ENCODE results near the gene RNU6-8.

Gene RNU6-8

GRCh38 chr14:32202998-32203882 is at the start of gene RNU6-8:
TSS of gene RNU6-8 (minus strand) at chr14:32203269.
- peak; percentile 77 for DNase-seq (ENCODE audit: low read depth)

- DNase-seq (ENCODE audit: low read depth), result peak; percentile 12
These were observed 49.1 kb upstream of the RNU6-8 start for GRCh38 chr14:32252030-32252670.

DNA sequence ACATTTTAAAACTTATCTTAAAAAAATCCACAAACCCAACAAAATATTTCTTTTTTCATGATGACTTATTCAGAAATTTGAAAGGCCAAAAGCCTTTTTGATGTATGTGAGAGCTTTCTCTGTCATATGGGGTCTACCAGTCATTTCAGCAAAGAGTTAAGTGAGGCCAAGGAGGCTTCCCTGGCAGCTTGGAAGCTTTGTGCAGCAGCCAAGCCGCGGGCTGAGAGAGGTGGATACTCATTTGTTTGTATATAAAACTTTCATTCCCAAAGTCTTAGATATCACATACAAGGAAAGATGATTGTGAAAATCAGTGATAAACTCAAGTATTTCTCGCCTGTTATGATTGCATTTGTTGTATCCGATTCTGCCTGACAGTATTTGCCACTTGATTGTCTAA is 48.5 kb upstream of the RNU6-8 start:
- no peak for DNase-seq (ENCODE audit: low read depth)

GRCh38 chr14:32250681-32251080 is 47.6 kb upstream of the RNU6-8 start:
- no peak for DNase-seq (ENCODE audit: low read depth)

- DNase-seq (ENCODE audit: low read depth), result no peak
These were observed 46.7 kb upstream of the RNU6-8 start for GRCh38 chr14:32249780-32250179.

DNA sequence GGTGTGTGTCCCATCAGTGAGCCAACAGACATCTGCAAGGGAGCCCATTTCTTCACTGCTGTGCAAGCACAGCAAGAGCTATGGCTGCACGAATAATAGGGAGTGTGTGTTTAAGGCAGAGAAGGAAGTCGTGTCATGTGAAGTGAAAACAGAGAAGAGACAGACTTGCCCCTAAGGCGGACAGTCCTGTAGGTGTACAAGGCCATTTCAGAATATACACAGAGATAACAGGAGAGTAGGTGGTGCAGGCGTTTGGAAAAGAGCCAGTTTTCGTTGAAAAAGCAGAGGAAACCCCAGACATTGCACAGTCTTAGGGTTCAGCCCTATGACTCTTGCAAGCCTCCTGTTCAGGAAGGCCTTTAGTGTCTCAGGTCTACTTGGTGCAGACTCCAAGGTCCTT is 46.3 kb upstream of the RNU6-8 start:
- no peak for DNase-seq (ENCODE audit: low read depth)

DNA sequence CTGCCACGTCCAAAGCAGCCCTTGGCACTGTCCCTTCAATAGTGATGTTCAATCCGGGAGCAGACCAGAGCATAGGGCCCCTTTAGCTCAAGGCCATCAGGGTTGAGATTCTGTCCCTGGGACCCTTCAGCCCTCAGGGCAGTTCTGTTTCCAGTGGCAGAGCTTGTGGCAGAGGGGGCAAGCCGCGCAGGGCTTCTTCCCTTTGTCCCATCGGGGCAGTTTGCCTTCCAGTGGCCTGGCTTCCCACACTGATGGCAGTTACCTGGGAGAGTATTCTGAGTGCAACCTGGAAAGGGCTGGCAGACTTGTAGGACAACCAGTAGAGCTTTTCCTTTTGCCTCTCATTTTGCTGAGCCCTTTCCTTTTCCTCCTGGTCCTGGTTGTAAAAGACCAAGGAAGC is 43.7 kb upstream of the RNU6-8 start:
- DNase-seq (ENCODE audit: low read depth), result no peak

DNA sequence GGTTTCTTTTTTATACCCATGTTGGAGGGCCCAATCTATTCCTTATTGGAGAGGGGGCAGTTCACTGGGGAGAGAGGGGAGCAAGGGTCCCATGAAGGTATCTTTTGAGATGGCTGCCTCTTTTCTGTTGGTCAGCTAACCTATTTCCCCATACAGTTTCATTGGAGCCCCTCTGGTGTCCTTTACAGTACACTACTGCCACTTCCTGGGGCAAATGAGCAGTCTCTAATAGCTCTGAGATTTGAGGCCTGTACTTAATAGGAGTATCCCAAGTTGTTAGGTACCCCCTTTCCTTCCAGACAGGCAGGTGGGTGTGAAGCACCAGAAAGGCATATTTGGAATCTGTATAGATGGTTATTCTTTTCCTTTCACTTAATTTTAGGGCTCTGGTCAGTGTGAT is 41.3 kb upstream of the RNU6-8 start:
- no peak for DNase-seq (ENCODE audit: low read depth)

DNA sequence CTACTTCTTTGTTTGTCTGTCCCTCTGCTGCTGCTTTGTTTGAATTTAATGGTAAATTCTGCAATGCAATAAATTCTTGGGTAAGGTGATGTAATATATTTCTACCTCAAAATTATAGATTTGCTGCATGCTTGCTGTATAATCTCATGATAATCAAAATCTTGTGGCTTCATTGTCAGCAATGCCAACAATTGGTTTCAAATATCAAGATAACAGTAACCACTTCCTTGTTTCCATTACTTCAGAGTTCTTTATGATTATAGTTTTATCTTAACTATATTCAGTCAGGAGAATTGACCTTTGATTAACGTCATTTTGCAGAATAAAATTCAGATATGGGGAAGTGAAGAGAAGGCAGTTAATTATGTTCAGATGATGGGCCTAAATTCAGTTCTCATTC is 30.2 kb upstream of the RNU6-8 start:
- DNase-seq (ENCODE audit: low read depth), result no peak

DNA sequence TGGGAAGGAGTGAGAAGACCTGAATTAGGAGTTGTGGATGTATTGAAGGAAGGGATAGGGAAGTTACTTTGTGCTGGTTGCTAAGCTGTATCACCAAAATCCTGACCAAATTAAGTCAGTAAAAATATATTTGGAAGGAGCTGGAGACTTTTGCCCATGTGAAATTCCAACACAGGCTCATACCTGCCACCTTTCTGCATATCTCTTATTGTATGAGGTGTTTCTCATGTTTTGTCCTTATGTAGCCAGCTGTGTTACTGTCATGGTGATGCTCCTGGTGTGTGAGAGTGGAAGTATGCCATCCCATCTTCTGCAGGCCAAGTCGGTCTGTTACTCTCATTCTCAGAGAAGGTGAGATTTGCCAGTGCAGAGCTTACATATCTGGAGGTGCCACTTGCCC is 29.4 kb upstream of the RNU6-8 start:
- no peak for DNase-seq (ENCODE audit: low read depth)

GRCh38 chr14:32230695-32231280 is 27.7 kb upstream of the RNU6-8 start:
- no peak for DNase-seq (ENCODE audit: low read depth)

- DNase-seq (ENCODE audit: low read depth), result no peak
These were observed 27.1 kb upstream of the RNU6-8 start for GRCh38 chr14:32230181-32230580.

DNA sequence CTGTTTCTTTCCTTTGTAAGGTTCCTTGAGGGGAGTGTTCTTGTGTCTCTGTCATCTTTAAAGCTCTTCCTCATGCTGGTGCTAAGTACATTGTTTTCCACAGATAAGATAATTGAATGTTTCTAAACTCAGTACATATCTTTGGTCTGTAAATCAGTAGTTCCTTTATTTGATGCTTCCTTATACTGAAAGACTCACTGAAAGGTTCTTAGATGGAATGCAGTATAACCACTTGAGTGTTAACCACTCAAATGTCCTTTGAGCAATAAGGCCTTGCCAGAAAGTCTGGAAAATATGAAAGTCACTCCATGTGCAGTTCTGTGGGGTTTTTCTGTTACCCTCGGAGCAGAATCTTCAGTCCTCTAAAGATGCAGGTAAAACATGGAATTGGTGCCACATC is 23.0 kb upstream of the RNU6-8 start:
- no peak for DNase-seq (ENCODE audit: low read depth)

DNA sequence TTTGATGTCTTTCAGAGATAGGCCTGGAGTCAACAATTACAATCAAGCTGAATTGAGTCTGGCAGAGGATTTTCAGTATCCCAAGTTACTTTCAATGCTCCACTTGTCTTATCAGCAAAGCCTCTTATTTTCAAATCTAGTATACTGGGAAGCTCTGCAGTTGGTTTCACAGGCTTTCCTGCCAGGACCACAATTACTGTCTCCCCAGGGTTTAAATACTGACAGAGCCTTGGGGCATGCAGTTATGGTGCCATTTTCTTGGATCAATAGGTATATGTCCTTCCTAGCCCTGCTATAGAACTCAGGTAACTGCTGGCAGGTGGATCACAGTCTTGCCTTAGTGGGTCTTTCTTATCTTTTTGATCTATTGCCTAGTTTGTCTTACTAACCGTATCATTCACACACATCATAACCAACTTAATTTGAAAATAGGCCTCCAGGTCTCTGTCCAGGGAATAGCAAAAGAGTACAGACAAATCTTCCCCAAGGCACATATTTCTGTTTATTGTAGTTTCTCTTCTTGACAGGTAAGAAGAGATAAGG is 22.4 kb upstream of the RNU6-8 start:
- no peak for DNase-seq (ENCODE audit: low read depth)

DNA sequence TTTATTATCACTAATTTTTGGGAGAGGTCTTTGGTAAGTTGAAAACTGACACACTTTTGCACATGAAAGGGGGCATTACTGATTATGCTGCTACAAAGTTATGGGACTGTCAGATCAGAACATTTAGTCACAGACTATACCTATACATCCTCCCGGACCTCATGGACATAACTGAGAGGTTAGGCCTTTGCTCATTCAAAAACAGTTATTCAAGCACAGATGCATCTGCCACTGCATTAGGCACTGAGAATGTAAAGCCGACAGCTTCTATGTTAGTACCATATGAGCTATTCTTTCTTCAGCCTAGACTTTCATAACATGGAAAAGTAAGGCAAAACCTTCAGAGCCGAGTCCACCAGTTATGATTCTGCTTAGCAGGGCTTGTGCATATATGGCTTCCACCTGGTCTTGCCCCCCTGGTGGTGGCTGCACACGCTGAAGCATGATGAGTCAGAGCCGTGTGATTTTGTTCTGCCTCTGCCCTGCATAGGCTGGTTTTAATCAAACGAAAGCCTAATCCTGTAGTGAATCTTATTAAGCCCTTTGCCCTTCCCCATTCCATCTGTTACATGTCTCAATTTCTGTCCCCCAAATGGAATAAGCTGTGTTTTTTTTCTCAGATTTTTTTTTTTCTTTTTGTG is 21.8 kb upstream of the RNU6-8 start:
- no peak for DNase-seq (ENCODE audit: low read depth)

DNA sequence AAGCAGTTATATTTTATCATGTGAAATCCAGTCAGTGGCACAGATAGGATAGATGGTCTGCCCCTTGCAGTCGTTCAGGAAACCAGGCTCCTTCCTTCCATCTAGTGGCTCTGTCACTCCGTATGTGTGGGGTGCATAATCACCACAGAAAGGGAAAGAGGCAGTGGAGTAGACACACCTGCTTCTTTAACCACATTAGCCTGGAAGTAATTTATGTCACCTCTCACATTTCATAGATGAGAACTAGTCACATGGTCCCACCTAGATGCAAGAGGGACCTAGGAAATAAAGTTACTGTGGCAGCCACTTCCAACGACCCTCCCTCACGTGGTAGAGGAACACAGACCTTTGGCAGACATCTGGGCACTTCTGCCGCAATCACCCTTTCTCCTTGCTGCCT is 14.2 kb upstream of the RNU6-8 start:
- no peak for DNase-seq (ENCODE audit: low read depth)

GRCh38 chr14:32212833-32213232 is 9.8 kb upstream of the RNU6-8 start:
- no peak for DNase-seq (ENCODE audit: low read depth)

- no peak for DNase-seq (ENCODE audit: low read depth)
These were observed 8.0 kb upstream of the RNU6-8 start for GRCh38 chr14:32211068-32211404.

DNA sequence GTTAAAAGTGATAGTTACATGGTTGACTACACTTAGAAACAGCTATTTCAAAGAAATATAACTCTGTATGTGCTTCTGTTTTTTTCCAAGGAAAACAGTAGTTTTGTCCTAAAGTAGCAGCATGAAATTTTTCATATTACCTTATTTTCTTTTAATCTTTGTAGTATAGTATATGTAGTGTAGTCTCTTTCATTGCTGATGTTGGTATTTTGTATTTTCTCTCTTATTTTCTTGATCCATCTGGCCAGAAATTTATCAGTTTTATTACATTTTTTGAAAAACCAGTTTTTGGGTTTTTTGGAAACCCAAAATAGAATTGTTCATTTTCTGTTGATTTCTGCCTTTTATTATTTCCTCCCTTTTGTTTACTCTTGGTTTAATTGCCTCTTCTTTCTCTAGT is 6.4 kb upstream of the RNU6-8 start:
- DNase-seq (ENCODE audit: low read depth), result no peak

- DNase-seq (ENCODE audit: low read depth), result no peak
These were observed 5.4 kb upstream of the RNU6-8 start for GRCh38 chr14:32208490-32208889.

DNA sequence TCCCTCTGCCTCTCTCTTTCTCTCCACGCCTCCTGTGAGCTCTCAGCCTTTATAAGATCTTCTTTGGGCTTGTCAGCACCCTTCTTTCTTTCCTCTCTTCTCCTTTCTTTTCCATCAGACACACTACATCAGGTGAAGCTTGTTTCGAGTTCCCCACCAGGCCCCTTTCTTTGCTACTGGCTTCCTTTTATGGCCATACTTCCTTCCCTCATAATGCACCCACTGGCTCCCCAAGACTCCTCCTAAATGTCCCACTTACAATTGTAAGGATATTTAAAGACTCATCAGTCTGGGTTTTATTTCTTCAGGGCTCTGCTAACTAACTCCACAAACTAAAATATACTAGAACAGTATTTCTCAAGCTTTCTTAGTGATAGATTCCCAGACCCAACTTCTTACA is 3.5 kb upstream of the RNU6-8 start:
- no peak for DNase-seq (ENCODE audit: low read depth)

DNA sequence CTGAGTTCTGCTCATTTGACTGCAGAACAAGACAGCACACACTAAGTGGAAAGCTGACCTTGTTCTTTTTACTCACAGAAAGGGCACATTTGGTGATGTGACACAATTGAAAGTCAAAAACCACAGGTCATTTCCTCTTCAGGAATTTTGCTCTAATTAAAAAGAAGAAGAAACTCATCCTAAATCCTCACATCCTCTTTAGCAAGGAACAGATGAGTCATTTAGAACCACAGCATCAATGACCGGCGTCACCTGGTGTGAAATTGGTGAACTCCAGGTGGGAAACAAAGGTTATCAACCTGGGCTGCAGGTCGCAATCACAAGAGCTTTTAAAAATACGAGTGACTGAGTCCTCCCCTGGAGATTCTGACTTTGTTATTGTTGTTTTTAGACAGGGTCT is 2.9 kb upstream of the RNU6-8 start:
- DNase-seq (ENCODE audit: low read depth), result no peak

DNA sequence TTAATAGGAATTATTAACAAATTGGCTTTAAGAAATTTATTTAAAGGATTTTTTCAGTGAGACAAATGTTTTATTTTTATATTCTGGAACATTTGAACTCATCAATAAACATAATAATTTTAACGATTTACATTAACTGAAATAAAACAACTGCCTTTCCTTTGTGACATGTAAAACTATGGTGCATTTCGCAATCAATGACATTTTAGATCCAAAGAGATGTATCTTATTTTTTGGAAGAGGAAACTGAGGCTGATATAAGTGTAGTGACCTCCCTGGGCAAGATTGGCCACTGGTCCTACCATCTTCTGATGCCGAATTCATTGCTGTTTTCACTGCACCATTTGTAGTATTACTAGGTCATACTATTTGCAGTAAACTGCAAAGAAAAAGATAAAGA is 2.5 kb upstream of the RNU6-8 start:
- no peak for DNase-seq (ENCODE audit: low read depth)

All from activated T-cell treated with anti-CD3 and anti-CD28 coated beads for 1 hour (primary cell).